HG03064 (cell line): Measurements from ENCODE around the gene ADAMTS8.

Experiments used
- ATAC-seq: cut with Tn5 transposase; IDR thresholded peaks from one replicate; pipeline ENCODE4 v1.9.1; 2021; ENCODE audit warnings: low read depth; ENCODE audit not compliant: unreplicated experiment

Gene ADAMTS8

GRCh38 chr11:130421199-130421585, 7.2 kb downstream of the ADAMTS8 start:
- no peak for ATAC-seq

GRCh38 chr11:130420478-130421198, 7.8 kb downstream of the ADAMTS8 start:
- ATAC-seq: no peak

GRCh38 chr11:130418756-130419155, 9.7 kb downstream of the ADAMTS8 start:
- ATAC-seq: no peak

- no peak for ATAC-seq
These were observed 10.2 kb downstream of the ADAMTS8 start for GRCh38 chr11:130418210-130418609.

- no peak for ATAC-seq
These were observed 11.5 kb downstream of the ADAMTS8 start for GRCh38 chr11:130416906-130417305.

GRCh38 chr11:130416530-130416882, 11.9 kb downstream of the ADAMTS8 start:
- ATAC-seq: no peak

- no peak for ATAC-seq
These were observed 12.5 kb downstream of the ADAMTS8 start for GRCh38 chr11:130415731-130416529.

GRCh38 chr11:130414107-130415080, 14.0 kb downstream of the ADAMTS8 start:
- no peak for ATAC-seq

GRCh38 chr11:130413405-130414106, 14.9 kb downstream of the ADAMTS8 start:
- ATAC-seq: no peak

GRCh38 chr11:130411223-130411622, 17.2 kb downstream of the ADAMTS8 start:
- no peak for ATAC-seq

- ATAC-seq: no peak
These were observed 18.6 kb downstream of the ADAMTS8 start for GRCh38 chr11:130409594-130410388.

- ATAC-seq: no peak
These were observed 19.5 kb downstream of the ADAMTS8 start for GRCh38 chr11:130408901-130409300.

GRCh38 chr11:130408401-130408890, 20.0 kb downstream of the ADAMTS8 start:
- ATAC-seq: no peak

GRCh38 chr11:130407978-130408377, 20.4 kb downstream of the ADAMTS8 start:
- no peak for ATAC-seq

- ATAC-seq: no peak
These were observed 23.0 kb downstream of the ADAMTS8 start for GRCh38 chr11:130405428-130405827.

GRCh38 chr11:130404727-130405126, 23.7 kb downstream of the ADAMTS8 start:
- ATAC-seq: no peak

- ATAC-seq: no peak
These were observed 24.4 kb downstream of the ADAMTS8 start for GRCh38 chr11:130403967-130404366.

GRCh38 chr11:130403271-130403804, 25.1 kb downstream of the ADAMTS8 start:
- ATAC-seq: no peak

- no peak for ATAC-seq
These were observed 25.8 kb downstream of the ADAMTS8 start for GRCh38 chr11:130402570-130402969.
